Gastrocnemius medialis (tissue), 4 donors: ENCODE data around the gene C19orf12. TPM values are rescaled to one million over a fixed set of nuclear protein-coding genes. Genes with fewer than 3 reads are reported as not detected.

ENCODE experiments used
- ATAC-seq, 2 donors: fragments of 150-250 bp; one replicate each; pipeline ENCODE4 v1.9.1; 2016
- DNase-seq, 2 donors: peaks; one replicate each; pipeline ENCODE4 v3.0.0-alpha.2; 2019
- H3K27ac ChIP-seq, 4 donors: fragments of 200-600 bp; sonication (generic); 1 replicate in 1 of 4; 2 replicates in 3 of 4; pipeline ENCODE4 v1.5.1; 2016 to 2018; ENCODE audit warnings: mild to moderate bottlenecking in 2 of 4, moderate library complexity in 1 of 4
- H3K27me3 ChIP-seq, 3 donors: fragments of 200-600 bp; sonication (generic) in 2 of 3; 1 replicate in 1 of 3; 2 replicates in 2 of 3; pipeline versions ENCODE4 v1.5.1 to v1.6.0; 2016 to 2019; ENCODE audit warnings: mild to moderate bottlenecking in 1 of 3, moderate library complexity in 1 of 3
- H3K36me3 ChIP-seq, 2 donors: fragments of 200-600 bp; sonication (generic) in 1 of 2; one replicate each; pipeline ENCODE4 v1.5.1; 2017 to 2018
- H3K4me1 ChIP-seq, 2 donors: fragments of 200-600 bp; sonication (generic) in 1 of 2; one replicate each; pipeline ENCODE4 v1.5.1; 2016 to 2017; ENCODE audit warnings: mild to moderate bottlenecking in 2 of 2
- H3K4me3 ChIP-seq, 4 donors: fragments of 200-600 bp; sonication (generic) in 3 of 4; 1 replicate in 1 of 4; 2 replicates in 3 of 4; pipeline ENCODE4 v1.5.1; 2016 to 2019; ENCODE audit warnings: mild to moderate bottlenecking in 2 of 4
- H3K9me3 ChIP-seq, 3 donors: fragments of 200-600 bp; sonication (generic) in 2 of 3; 1 replicate in 1 of 3; 2 replicates in 2 of 3; pipeline ENCODE4 v1.5.1; 2016 to 2019
- CTCF ChIP-seq, 5 experiments: fragments of 450-650 bp in 3 of 5; fragments of 200-600 bp in 2 of 5; sonication (generic) in 2 of 5; IDR thresholded peaks in 4 of 5; conservative IDR thresholded peaks in 1 of 5; 1 replicate in 4 of 5; 2 replicates in 1 of 5; pipeline ENCODE4 v1.5.1; 2016 to 2019; ENCODE audit warnings: antibody characterized with exemption in 5 of 5, mild to moderate bottlenecking in 3 of 5, moderate library complexity in 3 of 5
- POLR2A ChIP-seq, 2 donors: fragments of 450-650 bp; IDR thresholded peaks; one replicate each; pipeline ENCODE4 v1.6.1; 2017; ENCODE audit warnings: antibody characterized with exemption in 2 of 2, mild to moderate bottlenecking in 2 of 2, moderate library complexity in 2 of 2
- in situ Hi-C, 4 donors: fragments of 200-750 bp; cut with MboI; loops; one replicate each; pipeline versions ENCODE4 v1.15.0 to v1.8.0; 2017; ENCODE audit warnings: low sequenced_read_pairs in 4 of 4
- intact Hi-C: fragments of 100-400 bp; cut with DNase I; formaldehyde crosslinking; loops from one replicate; pipeline ENCODE4 v1.15.1; 2023; ENCODE audit warnings: low total_unique reads
- total RNA-seq, 4 donors: library from RNA; depleted of rRNA; stranded (reverse); fragments of >200 nt; gene quantifications; one replicate each; pipeline versions ENCODE4 v1.1.0 to v1.2.3, GENCODE V29; 2016

Gene C19orf12
- total RNA-seq, 4 donors from 2014 or later: 54.4 to 142 (median 69.8) TPM

GRCh38 chr19:29658221-29658991 lies 56.7 kb downstream of the C19orf12 start:
- Histone ChIP-seq H3K4me1 (peaks cover 15 to 17% of the 10 kb centered on the region in 2 donors), H3K27me3 (no peaks in the 10 kb centered on the region), H3K27ac (no peak overlapping the region), H3K9me3 (peaks cover 0 to 3% (median 0%) of the 10 kb centered on the region in 3 donors), H3K4me3 (no peak overlapping the region), H3K36me3 (no peaks in the 10 kb centered on the region)
- TF ChIP-seq POLR2A (IDR thresholded peaks at IDR 0.05) (no peak), CTCF (IDR thresholded peaks at IDR 0.05 in 4 of 5, conservative IDR thresholded peaks at IDR 0.05 in 1 of 5) (no peak)
- intact Hi-C loops (no loop called here), in situ Hi-C loops (no loop called here)
- ATAC-seq: no peak
- DNase-seq: no peak

GRCh38 chr19:29655648-29656335 lies 59.3 kb downstream of the C19orf12 start:
- no peak for DNase-seq
- Histone ChIP-seq H3K9me3 (peaks cover 0 to 3% (median 0%) of the 10 kb centered on the region in 3 donors), H3K4me3 (no peak overlapping the region), H3K27me3 (no peaks in the 10 kb centered on the region), H3K36me3 (no peaks in the 10 kb centered on the region), H3K27ac (no peak overlapping the region), H3K4me1 (no peaks in the 10 kb centered on the region)
- TF ChIP-seq CTCF (IDR thresholded peaks at IDR 0.05 in 4 of 5, conservative IDR thresholded peaks at IDR 0.05 in 1 of 5) (no peak), POLR2A (IDR thresholded peaks at IDR 0.05) (no peak)
- intact Hi-C loops (no loop called here), in situ Hi-C loops (no loop called here)
- no peak for ATAC-seq

- Histone ChIP-seq H3K27me3 (no peaks in the 10 kb centered on the region), H3K9me3 (peaks cover 0 to 3% (median 0%) of the 10 kb centered on the region in 3 donors), H3K36me3 (no peaks in the 10 kb centered on the region), H3K4me1 (no peaks in the 10 kb centered on the region), H3K4me3 (no peak overlapping the region), H3K27ac (no peak overlapping the region)
- intact Hi-C loops (no loop called here), in situ Hi-C loops (no loop called here)
- no peak for TF ChIP-seq POLR2A (IDR thresholded peaks at IDR 0.05)
- no peak for TF ChIP-seq CTCF (IDR thresholded peaks at IDR 0.05 in 4 of 5, conservative IDR thresholded peaks at IDR 0.05 in 1 of 5)
- DNase-seq (no peak), ATAC-seq (no peak)
Measured at GRCh38 chr19:29653398-29653797, 61.7 kb downstream of the C19orf12 start.

GRCh38 chr19:29651622-29652394 lies 63.3 kb downstream of the C19orf12 start:
- ATAC-seq (no peak), DNase-seq (no peak)
- intact Hi-C loops (no loop called here), in situ Hi-C loops (no loop called here)
- H3K4me3 ChIP-seq: no peak overlapping the region
- peaks cover 0 to 3% (median 0%) of the 10 kb centered on the region in 3 donors for H3K9me3 ChIP-seq
- no peaks in the 10 kb centered on the region for H3K27me3 ChIP-seq
- no peaks in the 10 kb centered on the region for H3K4me1 ChIP-seq
- TF ChIP-seq POLR2A (IDR thresholded peaks at IDR 0.05): no peak
- TF ChIP-seq CTCF (IDR thresholded peaks at IDR 0.05 in 4 of 5, conservative IDR thresholded peaks at IDR 0.05 in 1 of 5): no peak
- no peaks in the 10 kb centered on the region for H3K36me3 ChIP-seq
- H3K27ac ChIP-seq: no peak overlapping the region
